Adipose tissue (tissue), 3 donors: Measurements from ENCODE around the gene CEBPZ. TPM values are rescaled to one million over a fixed set of nuclear protein-coding genes. Genes with fewer than 3 reads are reported as not detected.

ENCODE experiments used
- H3K27ac ChIP-seq: one replicate; pipeline ENCODE4 v1.5.1; 2013; ENCODE audit warnings: low read depth, low read length
- WGBS, 3 donors: extraction: QIAGEN DNeasy Blood & Tissue Kit; methylation state at CpG; one replicate each; pipeline ENCODE4 v1.1.7; 2013; 5-methylcytosine and 5-hydroxymethylcytosine counted together
- polyA plus RNA-seq, 3 donors: library from polyadenylated mRNA; stranded (reverse); fragments of 200-250 nt; gene quantifications; one replicate each; pipeline ENCODE4 v1.2.3, GENCODE V29; 2013
- donor health status: healthy with polysubstance abuse.
- donor health status: Bipolar disorder and iron deficiency.
- donor health status: healthy.

Gene CEBPZ, protein sequence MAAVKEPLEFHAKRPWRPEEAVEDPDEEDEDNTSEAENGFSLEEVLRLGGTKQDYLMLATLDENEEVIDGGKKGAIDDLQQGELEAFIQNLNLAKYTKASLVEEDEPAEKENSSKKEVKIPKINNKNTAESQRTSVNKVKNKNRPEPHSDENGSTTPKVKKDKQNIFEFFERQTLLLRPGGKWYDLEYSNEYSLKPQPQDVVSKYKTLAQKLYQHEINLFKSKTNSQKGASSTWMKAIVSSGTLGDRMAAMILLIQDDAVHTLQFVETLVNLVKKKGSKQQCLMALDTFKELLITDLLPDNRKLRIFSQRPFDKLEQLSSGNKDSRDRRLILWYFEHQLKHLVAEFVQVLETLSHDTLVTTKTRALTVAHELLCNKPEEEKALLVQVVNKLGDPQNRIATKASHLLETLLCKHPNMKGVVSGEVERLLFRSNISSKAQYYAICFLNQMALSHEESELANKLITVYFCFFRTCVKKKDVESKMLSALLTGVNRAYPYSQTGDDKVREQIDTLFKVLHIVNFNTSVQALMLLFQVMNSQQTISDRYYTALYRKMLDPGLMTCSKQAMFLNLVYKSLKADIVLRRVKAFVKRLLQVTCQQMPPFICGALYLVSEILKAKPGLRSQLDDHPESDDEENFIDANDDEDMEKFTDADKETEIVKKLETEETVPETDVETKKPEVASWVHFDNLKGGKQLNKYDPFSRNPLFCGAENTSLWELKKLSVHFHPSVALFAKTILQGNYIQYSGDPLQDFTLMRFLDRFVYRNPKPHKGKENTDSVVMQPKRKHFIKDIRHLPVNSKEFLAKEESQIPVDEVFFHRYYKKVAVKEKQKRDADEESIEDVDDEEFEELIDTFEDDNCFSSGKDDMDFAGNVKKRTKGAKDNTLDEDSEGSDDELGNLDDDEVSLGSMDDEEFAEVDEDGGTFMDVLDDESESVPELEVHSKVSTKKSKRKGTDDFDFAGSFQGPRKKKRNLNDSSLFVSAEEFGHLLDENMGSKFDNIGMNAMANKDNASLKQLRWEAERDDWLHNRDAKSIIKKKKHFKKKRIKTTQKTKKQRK
- 10 to 100 TPM; 29.6 to 68.8 (median 37.9) TPM for polyA plus RNA-seq

DNA sequence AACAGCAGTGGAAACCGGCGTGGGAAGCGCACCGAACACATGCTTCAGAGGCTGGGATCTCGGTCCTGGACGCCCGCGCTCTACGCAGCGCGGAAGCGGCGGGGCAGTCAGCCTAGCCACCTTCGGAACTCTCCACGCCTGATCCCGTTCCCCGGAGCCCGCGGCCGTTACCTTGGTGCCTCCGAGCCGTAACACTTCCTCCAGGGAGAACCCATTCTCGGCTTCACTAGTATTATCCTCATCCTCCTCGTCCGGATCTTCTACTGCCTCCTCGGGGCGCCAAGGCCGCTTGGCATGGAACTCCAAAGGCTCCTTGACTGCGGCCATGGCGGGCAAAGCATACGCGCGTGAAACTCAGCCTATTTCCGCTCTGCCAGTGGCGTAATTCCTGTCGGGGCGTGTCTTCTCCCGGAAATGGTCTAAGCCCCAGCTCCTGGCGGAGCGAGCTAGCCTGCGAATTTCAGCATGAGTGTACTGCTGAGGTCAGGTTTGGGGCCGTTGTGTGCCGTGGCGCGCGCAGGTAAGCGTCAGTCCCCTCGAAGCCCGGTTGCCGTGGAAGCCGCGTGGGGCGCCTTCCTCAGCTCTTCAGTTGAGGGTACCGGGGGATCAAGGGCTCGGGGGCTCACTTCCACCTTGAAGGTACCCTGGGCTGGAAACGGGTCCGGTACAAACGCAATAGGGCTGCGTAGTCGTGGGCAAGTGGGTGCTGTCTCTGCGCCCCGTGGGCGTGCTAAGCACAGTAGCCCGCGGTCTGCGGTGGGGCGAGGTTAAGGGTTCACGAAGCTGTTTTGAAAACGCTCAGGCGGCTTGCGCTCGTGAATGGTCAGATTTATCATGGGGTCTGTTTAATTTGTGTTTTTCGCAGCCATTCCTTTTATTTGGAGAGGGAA lies at the start of gene CEBPZ, which contains the start of gene NDUFAF7:
Gene CEBPZ, minus strand, starts transcription at position 356 of the 890 bp plus-strand sequence. Its CDS starts 29 bp downstream, at position 327.
Gene NDUFAF7, plus strand, starts transcription at position 418 of the 890 bp plus-strand sequence. Its CDS starts 48 bp downstream, at position 466.
- 0% methylated on average over 72 to 73 of the region's 73 CpGs for WGBS, 3 donors
- H3K27ac ChIP-seq = peak within 1 kb of the TSS; percentile 73

DNA sequence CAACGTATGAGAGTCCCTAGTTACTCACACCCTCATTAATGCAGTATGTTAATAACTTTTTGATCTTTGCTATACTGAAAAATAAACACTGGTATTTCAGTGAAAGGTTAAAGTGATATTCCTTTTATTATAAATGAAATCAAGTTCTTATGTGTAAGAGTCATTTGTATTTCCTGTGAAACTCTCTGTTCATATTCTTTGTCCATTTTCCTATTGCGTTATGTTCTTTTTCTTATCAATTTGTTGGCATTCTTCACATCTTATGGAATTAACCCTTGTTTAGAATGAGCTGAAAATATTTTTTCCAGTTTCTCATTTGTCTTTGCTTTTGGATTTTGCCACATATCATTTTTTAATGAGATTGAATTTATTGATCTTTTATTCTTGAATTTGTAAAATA lies 44.9 kb upstream of the CEBPZ start:
- H3K27ac ChIP-seq = no peak overlapping the region
- 79 to 90% (median 82%) methylated on average over 2 of the region's 2 CpGs for WGBS, 3 donors

DNA sequence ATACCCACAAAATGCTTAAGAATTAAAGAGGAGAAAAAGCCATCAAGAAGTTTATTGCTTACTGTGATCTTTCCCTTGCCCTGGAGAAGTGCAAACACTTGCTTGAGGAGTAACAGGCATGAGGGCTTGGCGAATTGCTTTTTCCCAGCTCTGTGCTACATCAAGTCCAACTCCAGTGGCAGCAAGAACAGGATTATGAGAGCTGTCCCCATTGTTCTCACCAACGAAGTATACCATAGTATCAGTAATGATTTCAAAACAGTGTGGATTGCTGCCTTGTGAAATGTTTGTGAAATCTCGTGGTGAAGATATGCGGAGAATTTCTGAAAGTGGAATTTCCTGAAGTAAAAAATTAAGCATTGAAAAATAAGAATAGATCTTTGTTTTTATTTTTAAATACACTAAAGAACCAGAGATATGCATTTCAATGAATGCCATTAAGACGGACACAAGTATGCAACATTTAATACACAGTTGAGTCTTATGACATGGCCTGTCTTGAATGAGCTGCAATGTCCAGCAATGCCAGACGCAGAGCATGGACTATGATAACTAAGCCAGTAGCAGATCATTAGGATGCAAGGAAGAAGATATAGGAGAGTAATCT lies 43.1 kb upstream of the CEBPZ start:
- no peak overlapping the region for H3K27ac ChIP-seq
- WGBS, 3 donors = 54 to 87% (median 64%) methylated on average over 6 of the region's 6 CpGs

DNA sequence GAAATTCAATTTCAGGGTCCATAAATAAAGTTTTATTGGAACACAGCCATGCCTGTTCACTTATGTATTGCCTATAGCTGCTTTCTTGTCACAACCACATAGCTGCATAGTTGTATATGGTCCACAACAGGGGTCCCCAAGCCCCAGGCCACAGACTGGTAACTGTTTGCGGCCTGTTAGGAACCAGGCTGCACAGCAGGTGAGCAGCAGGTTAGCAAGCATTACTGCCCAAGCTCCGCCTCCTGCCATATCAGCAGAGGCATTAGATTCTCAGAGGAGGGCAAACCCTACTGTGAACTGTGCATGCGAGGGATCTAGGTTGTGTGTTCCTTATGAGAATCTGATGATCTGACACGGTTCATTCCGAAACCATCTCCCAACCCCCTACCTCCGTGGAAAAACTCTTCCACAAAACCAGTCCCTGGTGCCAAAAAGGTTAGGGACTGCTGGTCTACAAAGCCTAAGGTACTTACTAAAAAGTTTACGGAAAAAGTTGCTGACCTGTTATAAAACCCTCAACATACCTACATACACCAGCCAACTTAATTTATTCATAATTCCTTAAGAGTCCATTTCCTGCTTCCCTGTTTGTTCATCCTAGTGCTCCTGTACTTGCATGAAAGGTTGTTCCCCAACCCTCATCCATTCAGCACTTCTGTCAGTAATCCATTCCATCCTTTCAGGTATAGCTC lies 40.1 kb upstream of the CEBPZ start:
- WGBS, 3 donors = 80 to 88% (median 82%) methylated on average over 7 of the region's 7 CpGs
- no peak overlapping the region for H3K27ac ChIP-seq

DNA sequence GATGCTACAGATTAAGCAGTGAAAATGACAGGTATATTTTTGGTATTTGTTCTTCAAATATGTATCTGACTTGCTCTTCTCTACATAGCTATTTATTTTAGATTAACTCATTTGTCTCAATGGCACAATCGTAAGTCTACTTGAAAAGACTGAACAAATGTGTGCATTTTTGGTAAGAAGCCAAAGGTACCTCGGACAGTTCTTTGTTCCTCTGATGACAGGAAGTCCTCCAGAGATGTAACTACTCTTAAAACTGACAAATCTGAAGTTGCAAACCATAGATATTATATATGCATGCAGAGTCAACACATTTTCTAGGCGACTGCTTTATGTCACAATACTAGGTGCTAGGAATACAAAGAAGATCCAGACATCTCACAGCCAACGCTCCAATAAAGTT lies 36.7 kb upstream of the CEBPZ start:
- no peak overlapping the region for H3K27ac ChIP-seq
- 77 to 89% (median 77%) methylated on average over 4 of the region's 4 CpGs for WGBS, 3 donors

DNA sequence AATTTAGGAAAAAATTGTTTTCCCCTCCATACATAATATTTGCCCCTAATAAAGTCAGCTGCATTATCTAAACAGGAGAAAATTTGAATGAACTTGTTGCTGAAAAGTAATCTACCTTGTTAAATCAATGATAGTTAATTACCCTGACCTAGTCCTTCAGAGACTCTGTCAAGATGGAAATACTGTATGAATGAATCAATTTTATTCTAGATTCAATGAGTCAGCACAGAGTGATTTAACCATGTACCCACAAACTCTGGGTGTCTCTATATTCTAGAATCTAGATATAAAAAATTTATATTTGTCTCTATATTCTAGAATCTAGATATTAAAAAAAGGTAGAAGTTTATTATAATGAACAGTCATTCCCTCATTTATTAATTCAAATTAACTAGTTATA lies 36.3 kb upstream of the CEBPZ start:
- H3K27ac ChIP-seq = no peak overlapping the region

DNA sequence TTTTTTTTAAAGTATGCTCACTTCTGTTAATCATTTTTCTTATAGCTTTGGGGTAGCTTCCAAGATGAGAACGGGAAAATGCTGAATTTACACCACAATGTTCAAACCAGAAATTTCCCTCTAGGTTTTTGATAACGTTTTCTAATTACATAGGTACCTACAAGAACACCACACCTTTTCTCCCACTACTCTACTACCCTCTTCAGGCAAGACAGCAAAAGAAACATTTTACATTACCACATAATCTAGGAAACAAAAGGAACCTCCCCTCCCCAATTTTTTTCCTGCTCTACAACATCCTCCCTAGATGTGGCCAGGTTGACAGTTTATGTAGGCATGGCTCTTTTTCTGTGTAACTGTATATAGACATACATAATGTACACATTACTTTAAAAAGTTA lies 32.4 kb upstream of the CEBPZ start:
- H3K27ac ChIP-seq = no peak overlapping the region
- 76 to 84% (median 82%) methylated on average over 2 of the region's 2 CpGs for WGBS, 3 donors

DNA sequence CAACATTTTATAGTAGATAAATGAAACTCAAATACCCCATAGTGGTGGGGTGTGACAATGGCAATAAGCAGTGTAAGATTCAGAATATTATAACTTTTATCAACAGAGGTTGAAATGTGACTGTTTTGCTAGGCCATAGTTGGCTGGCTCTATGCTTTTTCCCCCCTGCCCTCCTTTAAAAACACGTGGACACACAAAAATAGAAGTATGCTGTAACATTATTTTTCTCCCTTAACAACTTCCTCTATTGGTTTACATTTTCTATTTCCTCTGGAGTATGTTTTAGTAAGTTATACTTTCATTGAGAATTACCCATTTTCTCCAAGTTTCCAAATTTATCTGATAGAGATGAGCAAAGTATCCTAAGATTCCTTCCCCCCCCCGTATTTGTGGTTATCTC lies 31.1 kb upstream of the CEBPZ start:
- H3K27ac ChIP-seq = no peak overlapping the region
- WGBS, 3 donors = 52 to 85% (median 72%) methylated on average over 2 of the region's 2 CpGs

DNA sequence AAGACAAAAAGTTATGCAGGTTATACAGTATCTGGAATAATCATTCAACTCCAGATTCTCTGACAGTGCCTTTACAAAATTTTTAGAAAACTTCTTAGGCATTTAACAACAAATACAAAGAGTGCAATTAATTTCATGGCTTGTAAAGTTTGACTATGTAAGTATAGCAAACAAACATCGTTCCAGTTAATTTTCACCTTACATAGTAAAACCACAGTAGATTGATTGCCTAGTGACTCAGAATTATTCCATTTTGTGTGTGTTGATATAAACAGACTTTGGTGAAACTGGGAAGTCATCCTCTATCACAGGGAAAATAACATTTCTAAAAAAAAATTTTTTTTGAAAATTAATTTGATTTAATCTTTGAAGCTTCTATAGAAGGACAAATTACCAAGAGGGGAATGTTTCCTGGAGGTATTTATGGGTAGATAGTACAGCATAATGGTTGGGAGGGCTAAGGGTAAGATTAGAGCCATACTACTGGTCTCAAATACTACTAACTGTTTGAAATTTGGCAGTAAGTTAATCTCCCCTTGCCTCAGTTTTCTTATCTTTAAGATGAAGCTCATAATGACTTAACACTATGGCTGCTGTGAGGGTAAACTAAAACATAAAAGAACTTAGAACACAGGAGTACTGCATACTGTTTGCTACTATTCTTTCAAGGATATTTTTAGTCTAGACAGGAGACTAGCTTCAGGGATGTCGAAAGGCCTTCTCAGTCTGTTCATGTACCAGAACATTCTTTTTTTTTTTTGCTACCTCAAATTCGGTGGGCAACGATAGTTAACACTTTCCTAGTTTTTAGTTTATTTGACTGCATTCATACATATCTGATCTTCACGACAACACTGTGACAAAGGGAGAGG lies 19.7 kb upstream of the CEBPZ start:
- no peak overlapping the region for H3K27ac ChIP-seq
- 72 to 89% (median 88%) methylated on average over 5 of the region's 5 CpGs for WGBS, 3 donors

DNA sequence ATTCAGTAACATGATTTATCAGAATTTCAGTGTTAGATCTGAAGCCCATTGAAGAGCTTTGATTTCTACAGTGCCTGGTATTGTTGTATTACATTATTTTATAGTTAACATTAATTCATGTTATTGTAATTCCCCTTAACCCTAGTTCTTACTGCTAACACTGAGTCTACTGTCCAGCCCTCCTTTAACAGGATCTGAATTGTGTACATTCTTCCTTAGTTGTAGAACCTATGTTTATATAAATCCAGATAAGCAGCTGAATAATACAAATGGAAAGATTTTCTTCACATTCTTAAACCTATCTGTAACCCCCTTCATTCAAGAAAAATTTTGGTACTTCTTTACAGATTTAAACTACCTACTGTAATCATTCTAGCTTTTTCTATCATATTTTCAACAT lies 14.8 kb upstream of the CEBPZ start:
- no peak overlapping the region for H3K27ac ChIP-seq

DNA sequence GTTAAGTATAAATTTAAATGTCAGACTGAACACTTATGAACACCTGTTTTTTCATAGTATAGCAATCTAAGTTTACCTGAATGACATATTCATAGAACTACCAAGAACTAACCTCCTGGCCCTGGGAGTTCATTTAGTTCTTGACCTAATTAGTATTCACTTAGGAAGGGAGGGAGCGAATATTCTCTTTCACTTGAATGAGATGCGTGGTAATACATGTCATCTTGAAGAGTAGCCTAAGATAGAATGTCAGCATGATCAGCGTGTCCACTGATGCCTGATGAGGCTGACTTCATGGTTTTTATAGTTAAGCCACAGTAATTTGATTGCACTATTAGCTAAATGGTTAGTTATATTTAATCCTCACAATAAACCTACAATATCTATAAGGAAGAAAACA lies 13.4 kb upstream of the CEBPZ start:
- H3K27ac ChIP-seq = no peak overlapping the region
- whole genome bisulfite sequencing, 3 donors = 94 to 97% (median 95%) methylated on average over 3 of the region's 3 CpGs

DNA sequence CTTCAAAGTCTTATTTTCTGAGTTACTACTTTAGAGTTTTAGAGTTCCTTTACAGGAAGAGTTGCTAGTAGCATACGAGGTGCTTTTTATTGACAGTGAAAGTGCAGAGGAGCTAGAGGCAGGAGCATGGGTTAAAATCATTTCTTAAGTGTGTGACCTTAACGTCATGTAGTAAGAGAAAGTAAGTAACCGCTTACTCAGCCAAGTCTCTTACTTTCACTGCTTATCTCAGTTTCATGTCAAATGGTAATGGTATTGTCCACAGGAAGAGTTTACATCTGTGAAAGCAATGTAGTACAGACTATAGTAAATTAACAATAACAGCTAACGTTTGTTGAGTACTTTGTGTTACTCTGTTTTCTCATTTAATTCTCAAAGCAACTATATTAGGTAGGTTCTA lies 12.6 kb upstream of the CEBPZ start:
- WGBS, 3 donors = 52 to 66% (median 53%) methylated on average over 4 of the region's 4 CpGs
- no peak overlapping the region for H3K27ac ChIP-seq

DNA sequence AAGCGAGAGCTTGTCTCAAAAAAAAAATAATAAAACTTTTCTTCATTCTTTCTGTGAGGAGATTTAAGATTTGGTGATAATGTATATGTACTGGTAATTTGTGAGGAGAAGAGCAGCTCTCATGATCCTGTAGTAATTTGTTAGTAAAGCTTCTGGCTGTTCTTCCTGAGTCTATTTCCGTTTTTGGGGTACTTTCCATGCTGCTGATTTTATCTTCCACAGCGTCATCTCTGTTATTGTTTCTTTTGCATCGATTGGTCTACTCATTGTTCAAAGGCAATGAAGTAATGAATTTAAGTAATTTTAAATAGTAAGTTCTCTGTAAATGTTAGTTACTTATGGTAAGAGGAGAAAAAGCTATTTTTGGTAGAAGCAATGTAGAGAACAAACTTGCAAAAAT lies 12.0 kb upstream of the CEBPZ start:
- 85 to 91% (median 86%) methylated on average over 4 of the region's 4 CpGs for WGBS, 3 donors
- H3K27ac ChIP-seq = no peak overlapping the region

DNA sequence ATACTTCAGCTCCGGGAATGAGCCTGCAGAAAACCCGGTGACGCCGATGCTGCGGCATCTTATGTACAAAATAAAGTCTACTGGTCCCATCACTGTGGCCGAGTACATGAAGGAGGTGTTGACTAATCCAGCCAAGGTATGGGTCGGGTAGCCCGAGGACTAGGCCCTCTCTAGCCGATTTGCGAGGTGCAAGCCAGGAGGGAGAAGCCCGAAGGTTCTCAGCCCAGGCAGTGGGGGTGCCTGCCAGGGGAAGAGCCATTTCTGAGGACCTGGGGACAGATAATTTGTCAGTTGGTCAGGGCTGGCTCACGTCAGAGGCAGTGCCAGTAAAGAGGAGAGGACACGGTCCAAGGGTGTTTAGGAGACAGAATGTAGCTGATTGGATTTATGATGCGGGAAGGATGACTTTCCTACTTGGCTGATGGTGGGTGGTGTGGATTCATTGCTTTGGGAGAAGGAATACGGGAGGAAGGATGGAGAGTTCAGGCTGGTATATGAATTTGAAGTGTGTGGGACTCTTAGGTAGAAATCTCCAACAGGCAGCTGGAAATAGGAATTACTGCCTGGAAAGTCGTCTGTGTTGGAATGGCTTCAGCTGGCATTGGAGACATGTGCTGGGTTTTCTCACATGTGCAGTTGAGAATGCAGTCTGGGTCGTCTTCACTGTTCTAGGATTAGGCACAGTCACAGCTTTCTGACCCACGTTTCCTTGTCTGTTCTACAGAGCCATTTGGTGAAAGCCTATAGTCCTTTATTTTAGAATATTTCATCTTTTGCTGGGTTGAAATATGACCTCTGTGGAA lies 936 bp upstream of the CEBPZ start:
- 13 to 20% (median 14%) methylated on average over 18 of the region's 18 CpGs for WGBS, 3 donors
- H3K27ac ChIP-seq = peak overlapping the region; percentile 73

DNA sequence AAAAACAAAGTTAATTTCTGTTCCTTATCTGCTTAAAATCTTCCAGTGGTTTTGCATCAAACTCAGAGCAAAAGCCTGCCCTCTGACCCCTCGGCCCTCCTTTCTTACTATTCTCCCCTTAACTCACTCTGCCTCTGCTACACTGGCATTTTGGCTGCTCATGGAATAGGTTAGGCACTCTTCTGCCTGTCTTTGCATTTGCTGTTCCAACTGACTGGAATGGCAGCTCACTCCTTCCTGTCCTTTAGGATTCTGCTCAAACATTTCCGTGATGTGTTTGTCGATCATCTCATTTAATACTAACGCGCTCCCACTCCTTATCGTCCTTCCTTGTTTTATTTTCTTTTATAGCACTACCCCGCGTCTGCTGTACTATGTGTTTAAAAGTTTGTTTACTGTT lies 815 bp downstream of the CEBPZ start:
- WGBS, 3 donors = 0 to 1% (median 1%) methylated on average over 8 of the region's 8 CpGs
- no peak overlapping the region for H3K27ac ChIP-seq

DNA sequence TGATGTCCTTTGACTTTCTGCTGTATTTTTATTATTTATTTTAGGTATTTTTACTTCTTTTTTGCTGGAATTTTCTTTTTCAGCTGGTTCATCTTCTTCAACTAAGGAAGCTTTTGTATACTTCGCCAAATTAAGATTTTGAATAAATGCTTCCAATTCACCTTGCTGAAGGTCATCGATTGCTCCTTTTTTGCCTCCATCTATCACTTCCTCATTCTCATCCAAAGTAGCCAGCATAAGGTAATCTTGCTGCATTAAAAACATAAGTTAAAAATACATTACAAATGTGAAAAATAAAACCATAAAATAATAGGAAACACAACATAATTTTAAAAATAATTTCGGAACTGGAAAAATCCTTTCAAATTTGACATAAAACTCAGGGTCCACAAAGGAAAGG lies 2.6 kb downstream of the CEBPZ start:
- WGBS, 3 donors = 96 to 98% (median 97%) methylated on average over 3 of the region's 3 CpGs
- no peak overlapping the region for H3K27ac ChIP-seq
